K562 (cell line): ENCODE data around the gene SLC4A1. TPM values are rescaled to one million over a fixed set of nuclear protein-coding genes. Genes with fewer than 3 reads are reported as not detected.

Experiments
- ATAC-seq: fragments of 200-7000 bp; cut with Tn5 transposase; 3 replicates; pipeline ENCODE4 v1.9.1; 2020; ENCODE audit warnings: moderate library complexity
- BruUV-seq: library from RNA; stranded (reverse); fragments of 400-500 nt; replicated peaks from 2 replicates; lab custom pipeline; 2021; lab: Mats Ljungman, UMichigan
- CTCF ChIA-PET: fragments of 300-600 bp; formaldehyde crosslinking; extraction: SDS; loops from one replicate; lab custom pipeline; 2021; ENCODE audit warnings: low intra/inter-chr PET ratio; lab: Yijun Ruan, JAX
- POLR2A ChIA-PET: fragments of 300-600, 350-650 bp; sonication (Branson Sonifier 250); formaldehyde crosslinking; extraction: SDS; loops from one replicate; lab custom pipeline; 2021; ENCODE audit warnings: antibody characterized with exemption, inconsistent platforms; lab: Yijun Ruan, JAX
- DNase-seq, 4 experiments: peaks; one replicate each; pipeline versions ENCODE4 v3.0.0 to v3.0.0-alpha.2; 2011 to 2018; ENCODE audit warnings: low spot score in 3 of 4, mixed read lengths in 3 of 4; ENCODE audit errors: extremely low read depth in 1 of 4
- FAIRE-seq: peaks from 2 replicates; lab custom pipeline; 2011; peaks lifted over from hg19 to GRCh38; lab: Jason Lieb, UNC
- H2AFZ ChIP-seq: 2 replicates; pipeline ENCODE4 v1.6.0; 2011; ENCODE audit warnings: low read depth, low read length, control low read depth, inconsistent platforms
- H3K27ac ChIP-seq: fragments of 200-600 bp; 3 replicates; pipeline ENCODE4 v1.8.0; 2011; ENCODE audit warnings: low read depth, mild to moderate bottlenecking, control low read depth, inconsistent platforms, low read length, moderate library complexity, mixed read lengths; ENCODE audit errors: extremely low read depth
- H3K27me3 ChIP-seq, 2 experiments: fragments of 300-600 bp in 1 of 2; 2 replicates in 1 of 2; 3 replicates in 1 of 2; pipeline versions ENCODE4 v1.6.0 to v1.8.0; 2011; ENCODE audit warnings: inconsistent platforms in 2 of 2, low read length in 2 of 2, mild to moderate bottlenecking in 1 of 2, mixed read lengths in 1 of 2, moderate library complexity in 1 of 2; ENCODE audit not compliant: control insufficient read depth in 2 of 2, insufficient read depth in 2 of 2
- H3K36me3 ChIP-seq: fragments of 300-600 bp; 3 replicates; pipeline ENCODE4 v1.8.0; 2011; ENCODE audit warnings: mild to moderate bottlenecking, low read length, inconsistent platforms; ENCODE audit not compliant: control insufficient read depth, insufficient read depth
- H3K4me1 ChIP-seq, 2 experiments: fragments of 200-600 bp in 1 of 2; replicated peaks in 1 of 2; 2 replicates in 1 of 2; 3 replicates in 1 of 2; pipeline versions ENCODE4 v1.5.1 to v1.8.0; 2011; ENCODE audit warnings: inconsistent platforms in 2 of 2, low read length in 2 of 2, mild to moderate bottlenecking in 1 of 2, mixed read lengths in 1 of 2, moderate library complexity in 1 of 2; ENCODE audit not compliant: control insufficient read depth in 2 of 2, insufficient read depth in 2 of 2
- H3K4me2 ChIP-seq: 2 replicates; pipeline ENCODE4 v1.6.1; 2011; ENCODE audit warnings: low read length, control low read depth, inconsistent platforms, mixed read lengths; ENCODE audit not compliant: insufficient read depth
- H3K4me3 ChIP-seq: fragments of 200-600 bp; sonication (generic), shearing (Covaris generic); 2 replicates; pipeline ENCODE4 v1.5.1; 2016; ENCODE audit warnings: control low read depth, inconsistent platforms
- H3K79me2 ChIP-seq: fragments of 200-600 bp; 3 replicates; pipeline ENCODE4 v1.8.0; 2011; ENCODE audit warnings: low read length, inconsistent platforms; ENCODE audit not compliant: control insufficient read depth, insufficient read depth
- H3K9ac ChIP-seq, 2 experiments: 2 replicates each; pipeline versions ENCODE4 v1.6.0 to v1.6.1; 2011; ENCODE audit warnings: low read depth in 2 of 2, low read length in 2 of 2, control low read depth in 1 of 2, inconsistent platforms in 1 of 2, mild to moderate bottlenecking in 1 of 2, mixed read lengths in 1 of 2; ENCODE audit not compliant: insufficient read depth in 1 of 2
- H3K9me1 ChIP-seq: one replicate; pipeline ENCODE4 v1.6.0; 2011; ENCODE audit warnings: inconsistent platforms, mild to moderate bottlenecking, low read length, moderate library complexity; ENCODE audit not compliant: control insufficient read depth, insufficient read depth
- H3K9me3 ChIP-seq: replicated peaks from 2 replicates; pipeline ENCODE4 v1.5.1; 2011; ENCODE audit warnings: low read depth, low read length, inconsistent platforms; ENCODE audit not compliant: control insufficient read depth, insufficient read depth
- H4K20me1 ChIP-seq: replicated peaks from 2 replicates; pipeline ENCODE4 v1.6.1; 2011; ENCODE audit warnings: low read length, inconsistent platforms, mixed read lengths; ENCODE audit not compliant: control insufficient read depth, insufficient read depth
- BRD4 ChIP-seq: fragments of 200-600 bp; sonication (generic); IDR thresholded peaks from 2 replicates; pipeline ENCODE4 v1.6.1; 2017; ENCODE audit warnings: inconsistent platforms
- EHMT2 ChIP-seq: fragments of 450-650 bp; IDR thresholded peaks from 2 replicates; pipeline ENCODE4 v1.6.1; 2018; ENCODE audit warnings: antibody characterized with exemption
- JUN ChIP-seq, 2 experiments: sonication (generic) in 1 of 2; formaldehyde crosslinking in 1 of 2; IDR thresholded peaks; 2 replicates each; pipeline versions ENCODE4 v1.6.1 to v1.8.0; 2012 to 2022; ENCODE audit warnings: borderline replicate concordance in 2 of 2, mild to moderate bottlenecking in 2 of 2, improper control_type of control experiment in 1 of 2, low read depth in 1 of 2, low read length in 1 of 2, missing genetic modification reagents in 1 of 2
- KDM5B ChIP-seq: fragments of 200-600 bp; sonication (generic); IDR thresholded peaks from 2 replicates; pipeline ENCODE4 v1.6.1; 2012; ENCODE audit warnings: low read depth, mild to moderate bottlenecking, moderate library complexity, low read length, control low read depth, inconsistent platforms; ENCODE audit not compliant: insufficient replicate concordance
- KLF16 ChIP-seq: IDR thresholded peaks from 2 replicates; pipeline ENCODE4 v1.6.1; 2016; ENCODE audit warnings: antibody characterized with exemption
- PHTF2 ChIP-seq: fragments of 250-450 bp; sonication (Bioruptor Pico); IDR thresholded peaks from 2 replicates; pipeline ENCODE4 v1.5.0; 2021; ENCODE audit warnings: mild to moderate bottlenecking
- RCOR1 ChIP-seq, 2 experiments: IDR thresholded peaks; 2 replicates each; pipeline ENCODE4 v1.6.1; 2012; ENCODE audit warnings: low read depth in 2 of 2, low read length in 2 of 2, borderline replicate concordance in 1 of 2, improper control_type of control experiment in 1 of 2
- SMC3 ChIP-seq: conservative IDR thresholded peaks from 2 replicates; pipeline ENCODE4 v1.6.1; 2011; ENCODE audit warnings: low read depth, low read length, improper control_type of control experiment; ENCODE audit not compliant: insufficient read depth
- TEAD4 ChIP-seq, 2 experiments: sonication (generic) in 1 of 2; formaldehyde crosslinking in 1 of 2; IDR thresholded peaks; 2 replicates each; pipeline versions ENCODE4 v1.6.1 to v1.8.0; 2012 to 2022; ENCODE audit warnings: borderline replicate concordance in 1 of 2, inconsistent platforms in 1 of 2, low read length in 1 of 2, mild to moderate bottlenecking in 1 of 2, missing genetic modification reagents in 1 of 2
- XRCC5 ChIP-seq: fragments of 200-400 bp; formaldehyde crosslinking; IDR thresholded peaks from 2 replicates; pipeline ENCODE4 v1.6.1; 2017; ENCODE audit warnings: low read depth, mild to moderate bottlenecking, low read length
- whole genome bisulfite sequencing: fragments of 100-300 bp; shearing (Covaris generic); methylation state at CpG from one replicate; pipeline ENCODE4 v1.1.6; 2016; ENCODE audit warnings: low coverage, mixed read lengths; ENCODE audit not compliant: insufficient coverage; ENCODE audit errors: missing lambda C conversion rate; 5-methylcytosine and 5-hydroxymethylcytosine counted together
- in situ Hi-C: fragments of 300-500 bp; cut with MboI; formaldehyde crosslinking; loops from 4 replicates; pipeline ENCODE4 v1.15.0; 2018; ENCODE audit warnings: inconsistent platforms, mixed read lengths
- intact Hi-C: fragments of 100-400 bp; cut with micrococcal nuclease; formaldehyde crosslinking; loops from 2 replicates; pipeline ENCODE4 v1.14.2; 2022
- polyA plus RNA-seq, 8 experiments: library from polyadenylated mRNA; depleted of rRNA in 4 of 8; stranded (reverse) in 5 of 8; unstranded in 3 of 8; fragments of >200 nt; fragmentation: Nextera tagmentation in 2 of 8; fragmentation: Illumina TruSeq in 1 of 8; extraction: Ambion mirVana in 2 of 8; extraction: Trizol in 1 of 8; gene quantifications; 2 replicates each; pipeline versions ENCODE4 v1.2.1 to v1.2.3, GENCODE V29; 2011 to 2014; ENCODE audit warnings: inconsistent platforms in 1 of 8, missing spikeins in 1 of 8
- total RNA-seq, 7 experiments: library from RNA; depleted of rRNA in 6 of 7; stranded (reverse); fragments of >200 nt in 6 of 7; fragmentation: Illumina TruSeq in 2 of 7; extraction: Trizol in 2 of 7; gene quantifications; 2 replicates each; pipeline versions ENCODE4 v1.2.1 to v1.2.3, GENCODE V29; 2011 to 2021; ENCODE audit warnings: low replicate concordance in 1 of 7
- TF ChIP-seq, protein P1 (sequence below): fragments of 250-450 bp; sonication (Bioruptor Pico); IDR thresholded peaks from 2 replicates; pipeline ENCODE4 v1.5.0; 2021; ENCODE audit warnings: mild to moderate bottlenecking, moderate library complexity
- TF ChIP-seq, protein P2 (sequence below): IDR thresholded peaks from 2 replicates; pipeline ENCODE4 v1.6.1; 2011; ENCODE audit not compliant: insufficient read length; ENCODE audit errors: extremely low read depth
- TF ChIP-seq, protein P3 (sequence below): fragments of 450-650 bp; IDR thresholded peaks from 2 replicates; pipeline ENCODE4 v1.6.1; 2016; ENCODE audit warnings: missing biosample characterization, missing genetic modification characterization

The SLC4A1 gene
- total and polyA plus RNA-seq, 9 of the 15 experiments (the other 6 are each of a cell fraction or from before 2014, with no cell fraction given) = 0.14 to 1.00 (median 0.53) TPM

DNA sequence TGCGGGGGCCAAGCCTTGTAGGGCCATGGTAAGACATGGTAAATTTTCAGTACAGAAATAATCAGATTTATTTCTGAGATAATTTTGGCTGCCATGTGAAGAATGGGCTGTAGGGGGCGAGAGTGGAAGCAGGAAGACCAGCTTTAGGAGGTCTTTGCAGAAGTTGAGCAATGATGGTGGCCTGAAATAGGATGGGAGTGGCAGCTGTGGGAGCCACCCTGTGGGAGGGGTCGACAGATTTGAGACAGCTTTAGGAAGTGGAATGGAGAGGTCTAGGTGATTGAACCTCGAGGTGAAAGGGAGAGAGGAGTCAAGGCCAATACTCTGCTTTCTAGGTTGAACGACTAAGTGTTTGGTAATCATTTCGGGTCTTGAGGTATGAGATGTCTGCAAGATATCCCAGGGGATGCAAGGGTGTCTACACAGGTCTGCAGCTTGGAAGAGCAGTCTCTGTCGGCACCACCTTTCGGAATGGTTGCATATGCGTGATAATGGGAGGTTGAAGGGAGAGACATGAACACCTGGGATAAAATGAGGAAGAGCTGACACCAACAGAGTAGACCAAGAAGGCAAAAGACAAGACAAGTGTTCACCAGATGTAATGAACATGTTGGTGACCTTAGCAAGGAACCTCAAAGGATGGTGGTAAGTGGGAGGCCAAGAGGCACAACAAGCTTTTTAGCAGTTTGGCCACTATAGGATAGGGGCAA lies 64.0 kb downstream of the SLC4A1 start:
- in situ Hi-C loops (loop anchor here (5.0 kb wide), 1 partner anchor 313 kb away; no protein-coding TSS in a partner anchor), intact Hi-C loops (no loop called here)
- peaks cover 30 to 31% of the 10 kb centered on the region in 2 experiments for H3K4me1 ChIP-seq
- H3K27me3 ChIP-seq = no peaks in the 10 kb centered on the region
- no peaks in the 10 kb centered on the region for H3K9me1 ChIP-seq
- peak; percentile 8; the same call in 2 of the 3 replicates for ATAC-seq
- peak; percentile 67 for FAIRE-seq
- H3K9ac ChIP-seq = no peak overlapping the region
- H3K79me2 ChIP-seq = peaks cover 2% of the 10 kb centered on the region; the same call in 2 of the 3 replicates
- H3K36me3 ChIP-seq = peaks cover 24% of the 10 kb centered on the region
- DNase-seq = peak; percentile 41 to 77 (median 55)
- H3K9me3 ChIP-seq = no peaks in the 10 kb centered on the region
- 26% methylated on average over 9 of the region's 9 CpGs for WGBS
- no TSS peak for BruUV-seq
- peak overlapping the region; percentile 14; the same call in 1 of the 3 replicates for H3K27ac ChIP-seq
- H3K4me3 ChIP-seq = no peak overlapping the region
- peak overlapping the region; percentile 22; the same call in 1 of the 2 replicates for H3K4me2 ChIP-seq
- no peak overlapping the region for H2AFZ ChIP-seq
- ChIA-PET CTCF (interaction anchor here (1.5 kb wide), 1 partner anchor 127 kb away, joined by 4 read pairs; no protein-coding TSS in a partner anchor), POLR2A (interaction anchor here (0.6 to 2.3 kb wide), 7 partner anchors 10 to 172 kb away, joined by 3 to 11 read pairs (median 4); partner anchors contain the start of gene TMUB2)
- no peaks in the 10 kb centered on the region; the same call in 1 of the 2 replicates for H4K20me1 ChIP-seq
- TF ChIP-seq, protein P1, sequence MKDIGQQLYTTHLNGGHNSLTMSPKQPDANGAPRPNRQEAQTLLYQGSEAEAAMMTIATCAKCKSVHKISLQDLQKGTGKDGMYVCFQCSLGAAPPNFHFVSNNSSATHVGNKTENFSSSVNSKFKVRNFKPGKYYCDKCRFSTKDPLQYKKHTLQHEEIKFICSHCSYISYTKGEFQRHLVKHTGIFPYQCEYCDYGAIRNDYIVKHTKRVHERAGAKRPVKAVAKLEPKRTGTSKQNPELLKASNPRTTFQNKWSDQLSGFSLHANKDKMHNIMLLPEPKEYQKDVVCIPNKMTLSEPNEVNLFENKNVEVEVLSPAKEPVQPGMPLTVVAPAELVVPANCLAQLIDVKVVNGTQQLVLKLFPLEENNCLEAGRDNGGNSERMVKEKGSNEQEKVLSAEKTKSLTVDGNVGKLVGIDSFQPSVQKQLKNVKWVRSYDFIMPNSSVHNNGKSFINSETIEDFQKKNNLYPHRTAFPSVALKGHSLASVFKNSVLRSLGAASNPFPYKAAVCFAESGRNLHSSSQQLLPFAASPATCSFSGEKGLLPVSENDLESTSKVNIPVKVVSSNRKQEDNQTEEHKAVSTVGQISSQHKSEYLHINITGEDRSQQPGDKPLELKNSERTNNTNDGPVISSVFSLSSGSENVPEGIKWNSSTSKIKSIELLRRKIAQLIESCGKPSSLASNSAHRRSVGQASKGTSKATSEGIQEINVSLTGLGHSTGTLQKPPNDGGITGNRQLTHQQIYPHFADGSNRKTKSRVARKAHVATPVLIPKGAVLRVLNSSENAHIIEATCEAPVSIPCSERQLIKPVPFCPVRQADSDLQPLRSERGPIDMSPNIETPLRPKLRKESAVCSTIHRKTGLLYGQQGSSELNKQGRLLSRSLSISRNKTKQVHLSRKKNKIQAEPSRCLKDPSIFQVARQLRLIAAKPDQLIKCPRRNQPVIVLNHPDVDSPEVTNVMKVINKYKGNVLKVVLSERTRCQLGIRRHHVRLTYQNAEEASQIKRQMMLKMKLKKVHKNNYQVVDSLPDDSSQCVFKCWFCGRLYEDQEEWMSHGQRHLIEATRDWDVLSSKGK = no peak
- TF ChIP-seq EHMT2 (0 out of 2 replicates have a peak, but pooled peaks have one; percentile 29), PHTF2 (CRISPR knock-in tag) (no peak), TEAD4 (IDR thresholded peaks at IDR 0.05; ENCODE audit: low read length) (peak; percentile 5; the same call in 1 of the 2 replicates), TEAD4 (CRISPR knock-in tag; IDR thresholded peaks at IDR 0.05; ENCODE audit: borderline replicate concordance) (no peak), JUN (IDR thresholded peaks at IDR 0.05; ENCODE audit: borderline replicate concordance, low read depth, low read length) (no peak), JUN (CRISPR knock-in tag; IDR thresholded peaks at IDR 0.05; ENCODE audit: borderline replicate concordance) (0 out of 2 replicates have a peak, but pooled peaks have one; percentile 33), SMC3 (0 out of 2 replicates have a peak, but pooled peaks have one; percentile 29), RCOR1 (IDR thresholded peaks at IDR 0.05; ENCODE audit: borderline replicate concordance in 1 of 2, low read depth in 2 of 2, low read length in 2 of 2) (0 out of 4 replicates have a peak, but pooled peaks of 1 of the 2 experiments have one; percentile 23), KDM5B (peak; percentile 35), BRD4 (no peak), XRCC5 (0 out of 2 replicates have a peak, but pooled peaks have one; percentile 28), KLF16 (0 out of 2 replicates have a peak, but pooled peaks have one; percentile 21)
- TF ChIP-seq, protein P2, sequence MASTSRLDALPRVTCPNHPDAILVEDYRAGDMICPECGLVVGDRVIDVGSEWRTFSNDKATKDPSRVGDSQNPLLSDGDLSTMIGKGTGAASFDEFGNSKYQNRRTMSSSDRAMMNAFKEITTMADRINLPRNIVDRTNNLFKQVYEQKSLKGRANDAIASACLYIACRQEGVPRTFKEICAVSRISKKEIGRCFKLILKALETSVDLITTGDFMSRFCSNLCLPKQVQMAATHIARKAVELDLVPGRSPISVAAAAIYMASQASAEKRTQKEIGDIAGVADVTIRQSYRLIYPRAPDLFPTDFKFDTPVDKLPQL = no peak
- TF ChIP-seq, protein P3, sequence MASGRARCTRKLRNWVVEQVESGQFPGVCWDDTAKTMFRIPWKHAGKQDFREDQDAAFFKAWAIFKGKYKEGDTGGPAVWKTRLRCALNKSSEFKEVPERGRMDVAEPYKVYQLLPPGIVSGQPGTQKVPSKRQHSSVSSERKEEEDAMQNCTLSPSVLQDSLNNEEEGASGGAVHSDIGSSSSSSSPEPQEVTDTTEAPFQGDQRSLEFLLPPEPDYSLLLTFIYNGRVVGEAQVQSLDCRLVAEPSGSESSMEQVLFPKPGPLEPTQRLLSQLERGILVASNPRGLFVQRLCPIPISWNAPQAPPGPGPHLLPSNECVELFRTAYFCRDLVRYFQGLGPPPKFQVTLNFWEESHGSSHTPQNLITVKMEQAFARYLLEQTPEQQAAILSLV (tag) = peak; percentile 37; the same call in 1 of the 2 replicates
